Cardiac muscle cell (in vitro differentiated cells and primary cell): ENCODE data around the gene CRIM1. TPM values are rescaled to one million over a fixed set of nuclear protein-coding genes. Genes with fewer than 3 reads are reported as not detected.

Experiments
- DNase-seq, 2 donors: peaks; one replicate each; pipeline versions ENCODE4 v3.0.0 to v3.0.0-alpha.2; 2010 to 2017; ENCODE audit warnings: low read depth in 1 of 2, low spot score in 1 of 2
- H3K27ac ChIP-seq: fragments of 200-600 bp; sonication (generic); 2 replicates; pipeline ENCODE4 v1.5.1; 2016
- H3K27me3 ChIP-seq: fragments of 200-600 bp; sonication (generic); 2 replicates; pipeline ENCODE4 v1.6.0; 2016; ENCODE audit warnings: control low read depth
- H3K36me3 ChIP-seq: fragments of 200-600 bp; sonication (generic); 2 replicates; pipeline ENCODE4 v1.5.1; 2016; ENCODE audit warnings: control low read depth
- H3K4me1 ChIP-seq: fragments of 200-600 bp; sonication (generic); 2 replicates; pipeline ENCODE4 v1.8.1; 2017; ENCODE audit warnings: low read depth, mild to moderate bottlenecking, mixed run types
- H3K4me3 ChIP-seq: fragments of 200-600 bp; sonication (generic); 2 replicates; pipeline ENCODE4 v1.5.1; 2016; ENCODE audit warnings: mild to moderate bottlenecking
- H3K9me3 ChIP-seq: fragments of 200-600 bp; sonication (generic); 2 replicates; pipeline ENCODE4 v1.5.1; 2017; ENCODE audit warnings: low read depth, mild to moderate bottlenecking, control low read depth
- CTCF ChIP-seq: IDR thresholded peaks from 2 replicates; pipeline ENCODE4 v1.5.1; 2012; ENCODE audit warnings: low read depth, mild to moderate bottlenecking, low read length
- polyA plus RNA-seq: library from polyadenylated mRNA; unstranded; fragments of >200 nt; fragmentation: Nextera tagmentation; extraction: Ambion mirVana; gene quantifications from 2 replicates; pipeline ENCODE4 v1.2.1, GENCODE V29; 2016
- total RNA-seq: library from RNA; depleted of rRNA; stranded (reverse); fragments of >200 nt; gene quantifications from 2 replicates; pipeline ENCODE4 v1.2.3, GENCODE V29; 2016

The CRIM1 gene
- total and polyA plus RNA-seq, 2 experiments from 2014 or later, result 2.4 to 5.4 TPM

GRCh38 chr2:36433311-36434217 is 78.0 kb downstream of the CRIM1 start:
- Histone ChIP-seq H3K27me3 (no peaks in the 10 kb centered on the region), H3K9me3 (no peaks in the 10 kb centered on the region), H3K36me3 (no peaks in the 10 kb centered on the region), H3K27ac (no peak overlapping the region), H3K4me3 (no peak overlapping the region), H3K4me1 (no peaks in the 10 kb centered on the region)
- peak in 1 of 2 donors; percentile 80 for DNase-seq
- TF ChIP-seq CTCF, result no peak

- Histone ChIP-seq H3K27me3 (peaks cover 14% of the 10 kb centered on the region), H3K9me3 (no peaks in the 10 kb centered on the region), H3K4me3 (no peak overlapping the region), H3K36me3 (no peaks in the 10 kb centered on the region), H3K27ac (no peak overlapping the region), H3K4me1 (no peaks in the 10 kb centered on the region)
- no peak for TF ChIP-seq CTCF
- peak in 1 of 2 donors; percentile 94 for DNase-seq
Measured at GRCh38 chr2:36438449-36438977, 82.9 kb downstream of the CRIM1 start.

GRCh38 chr2:36439084-36439483 is 83.5 kb downstream of the CRIM1 start:
- Histone ChIP-seq H3K4me3 (no peak overlapping the region), H3K27me3 (peaks cover 17% of the 10 kb centered on the region), H3K36me3 (no peaks in the 10 kb centered on the region), H3K27ac (no peak overlapping the region), H3K9me3 (no peaks in the 10 kb centered on the region), H3K4me1 (no peaks in the 10 kb centered on the region)
- no peak for DNase-seq
- no peak for TF ChIP-seq CTCF

GRCh38 chr2:36441065-36441625 is 85.6 kb downstream of the CRIM1 start:
- TF ChIP-seq CTCF, result no peak
- peaks cover 35% of the 10 kb centered on the region for H3K27me3 ChIP-seq
- H3K27ac ChIP-seq, result no peak overlapping the region
- H3K9me3 ChIP-seq, result no peaks in the 10 kb centered on the region
- no peaks in the 10 kb centered on the region for H3K36me3 ChIP-seq
- no peak for DNase-seq
- H3K4me1 ChIP-seq, result no peaks in the 10 kb centered on the region
- no peak overlapping the region for H3K4me3 ChIP-seq

- peak in 1 of 2 donors; percentile 82 for DNase-seq
- peaks cover 40% of the 10 kb centered on the region for H3K27me3 ChIP-seq
- H3K27ac ChIP-seq, result no peak overlapping the region
- no peaks in the 10 kb centered on the region for H3K36me3 ChIP-seq
- no peaks in the 10 kb centered on the region for H3K4me1 ChIP-seq
- no peak overlapping the region for H3K4me3 ChIP-seq
- no peak for TF ChIP-seq CTCF
- no peaks in the 10 kb centered on the region for H3K9me3 ChIP-seq
Measured at GRCh38 chr2:36441816-36442215, 86.2 kb downstream of the CRIM1 start.
